OCI-LY3 (cell line): Measurements from ENCODE around the gene TRRAP.

Experiments
- H2AFZ ChIP-seq: fragments of 200-600, 300-600 bp; shearing (Covaris generic); 2 replicates; pipeline ENCODE4 v1.6.0; 2014; ENCODE audit warnings: antibody characterized with exemption, low read depth, low read length
- H3K27ac ChIP-seq: fragments of 200-600, 300-600 bp; sonication (generic); 2 replicates; pipeline ENCODE4 v1.5.1; 2014; ENCODE audit warnings: mild to moderate bottlenecking, low read length, moderate library complexity, mixed read lengths
- H3K27me3 ChIP-seq: fragments of 200-600, 300-600 bp; sonication (generic); 2 replicates; pipeline ENCODE4 v1.6.1; 2014; ENCODE audit warnings: low read depth, low read length, mixed read lengths
- H3K36me3 ChIP-seq: fragments of 200-600, 300-600 bp; sonication (generic); replicated peaks from 2 replicates; pipeline ENCODE3; 2014; ENCODE audit warnings: low read depth, low read length, mixed read lengths
- H3K4me1 ChIP-seq: fragments of 300-600, 200-600 bp; sonication (generic); 2 replicates; pipeline ENCODE4 v1.6.1; 2014; ENCODE audit warnings: low read length, mixed read lengths
- H3K4me2 ChIP-seq: fragments of 200-600, 300-600 bp; sonication (generic); 2 replicates; pipeline ENCODE4 v1.6.1; 2014; ENCODE audit warnings: low read length, mixed read lengths
- H3K4me3 ChIP-seq: fragments of 300-600, 200-600 bp; sonication (generic); 2 replicates; pipeline ENCODE4 v1.5.1; 2014; ENCODE audit warnings: antibody characterized with exemption, mild to moderate bottlenecking, low read length, moderate library complexity
- H3K79me2 ChIP-seq: fragments of 300-600, 200-600 bp; shearing (Covaris generic); 2 replicates; pipeline ENCODE4 v1.6.1; 2014; ENCODE audit warnings: mild to moderate bottlenecking, low read length, mixed read lengths
- H3K9ac ChIP-seq: fragments of 300-600, 200-600 bp; shearing (Covaris generic); 2 replicates; pipeline ENCODE4 v1.6.0; 2014; ENCODE audit warnings: mild to moderate bottlenecking, low read length, moderate library complexity
- H3K9me3 ChIP-seq: fragments of 200-600, 300-600 bp; shearing (Covaris generic); 2 replicates; pipeline ENCODE4 v1.6.1; 2014; ENCODE audit warnings: low read length, mixed read lengths; ENCODE audit not compliant: insufficient read depth
- H4K20me1 ChIP-seq: fragments of 200-600, 300-600 bp; sonication (generic); 2 replicates; pipeline ENCODE4 v1.6.1; 2016; ENCODE audit warnings: low read length, mixed read lengths; ENCODE audit not compliant: insufficient read depth
- CTCF ChIP-seq: fragments of 200-600, 300-600 bp; sonication (generic); IDR thresholded peaks from 2 replicates; pipeline ENCODE4 v1.5.1; 2014; ENCODE audit warnings: antibody characterized with exemption, low read length, low read depth
- EZH2phosphoT487 ChIP-seq: fragments of 200-600 bp; shearing (Covaris generic); IDR thresholded peaks from 2 replicates; pipeline ENCODE4 v1.6.1; 2018; ENCODE audit warnings: antibody characterized with exemption, mixed run types, low read depth

TRRAP gene

GRCh38 chr7:99000196-99000903 is 122.0 kb downstream of the TRRAP start:
- H3K9ac ChIP-seq = no peak overlapping the region
- no peaks in the 10 kb centered on the region for H3K79me2 ChIP-seq
- no peak for TF ChIP-seq CTCF
- no peak for TF ChIP-seq EZH2phosphoT487
- H3K27ac ChIP-seq = no peak overlapping the region
- H3K36me3 ChIP-seq = peaks cover 41% of the 10 kb centered on the region
- H3K4me1 ChIP-seq = peaks cover 3% of the 10 kb centered on the region
- H3K9me3 ChIP-seq = no peaks in the 10 kb centered on the region
- H3K4me3 ChIP-seq = no peak overlapping the region
- no peaks in the 10 kb centered on the region for H3K27me3 ChIP-seq
- no peak overlapping the region for H2AFZ ChIP-seq
- peaks cover 2% of the 10 kb centered on the region for H4K20me1 ChIP-seq
- H3K4me2 ChIP-seq = no peak overlapping the region

GRCh38 chr7:99000904-99001465 is 122.7 kb downstream of the TRRAP start:
- H3K9me3 ChIP-seq = no peaks in the 10 kb centered on the region
- peaks cover 41% of the 10 kb centered on the region for H3K36me3 ChIP-seq

GRCh38 chr7:99001482-99002147 is 123.3 kb downstream of the TRRAP start:
- no peaks in the 10 kb centered on the region for H3K9me3 ChIP-seq

More at GRCh38 chr7:99000904-99001465, 122.7 kb downstream of the TRRAP start:
- no peaks in the 10 kb centered on the region for H3K79me2 ChIP-seq
- H3K4me3 ChIP-seq = no peak overlapping the region
- TF ChIP-seq CTCF (no peak), EZH2phosphoT487 (no peak)
- H2AFZ ChIP-seq = no peak overlapping the region
- H4K20me1 ChIP-seq = peaks cover 4% of the 10 kb centered on the region
- H3K4me1 ChIP-seq = peaks cover 9% of the 10 kb centered on the region
- H3K4me2 ChIP-seq = no peak overlapping the region
- no peak overlapping the region for H3K9ac ChIP-seq
- no peaks in the 10 kb centered on the region for H3K27me3 ChIP-seq
- H3K27ac ChIP-seq = no peak overlapping the region

More at GRCh38 chr7:99001482-99002147, 123.3 kb downstream of the TRRAP start:
- no peak overlapping the region for H3K27ac ChIP-seq
- H3K36me3 ChIP-seq = peaks cover 44% of the 10 kb centered on the region
- no peak overlapping the region for H3K4me3 ChIP-seq
- H3K9ac ChIP-seq = no peak overlapping the region
- H2AFZ ChIP-seq = no peak overlapping the region
- peaks cover 12% of the 10 kb centered on the region for H3K4me1 ChIP-seq
- TF ChIP-seq EZH2phosphoT487 = no peak
- no peak for TF ChIP-seq CTCF
- no peak overlapping the region for H3K4me2 ChIP-seq
- H3K27me3 ChIP-seq = no peaks in the 10 kb centered on the region
- no peaks in the 10 kb centered on the region for H3K79me2 ChIP-seq
- peaks cover 4% of the 10 kb centered on the region for H4K20me1 ChIP-seq
